Lower lobe of right lung (tissue), 2 donors: ENCODE measurements around the gene CYP4V2. TPM values are rescaled to one million over a fixed set of nuclear protein-coding genes. Genes with fewer than 3 reads are reported as not detected.
A peak's percentile ranks its signal among the peaks of the same experiment; 100 is the strongest.

Experiments used
- ATAC-seq, 2 donors: fragments of 200-7000 bp; cut with Tn5 transposase; one replicate each; pipeline ENCODE4 v1.9.1; 2020 to 2022; ENCODE audit warnings: mild to moderate bottlenecking in 2 of 2, moderate library complexity in 2 of 2
- DNase-seq: peaks from one replicate; pipeline ENCODE4 v3.0.0-alpha.2; 2020
- H3K27ac ChIP-seq: fragments of 200-600 bp; one replicate; pipeline ENCODE4 v1.8.0; 2022
- H3K27me3 ChIP-seq: fragments of 200-600 bp; one replicate; pipeline ENCODE4 v1.8.0; 2022; ENCODE audit warnings: low read depth
- H3K36me3 ChIP-seq: fragments of 200-600 bp; one replicate; pipeline ENCODE4 v1.8.0; 2022; ENCODE audit warnings: mild to moderate bottlenecking
- H3K4me1 ChIP-seq: fragments of 200-600 bp; one replicate; pipeline ENCODE4 v1.8.0; 2022
- H3K4me3 ChIP-seq: fragments of 200-600 bp; one replicate; pipeline ENCODE4 v1.8.0; 2022; ENCODE audit warnings: mild to moderate bottlenecking
- H3K9me3 ChIP-seq: fragments of 200-600 bp; one replicate; pipeline ENCODE4 v1.8.0; 2022
- CTCF ChIP-seq: fragments of 200-600 bp; IDR thresholded peaks from one replicate; pipeline ENCODE4 v1.8.0; 2022; ENCODE audit warnings: antibody characterized with exemption, mild to moderate bottlenecking
- intact Hi-C: fragments of 100-400 bp; cut with DNase I; formaldehyde crosslinking; loops from one replicate; pipeline ENCODE4 v1.11.0; 2022
- total RNA-seq: library from RNA; stranded (reverse); fragmentation: NEBNext Ultra II Directional; extraction: Animal tissue kit (Norgen Biotek cat#: 25700); gene quantifications from one replicate; pipeline ENCODE4 v1.2.1, GENCODE V29; 2021
- donor health status: DM: no; HTN: yes; CAD: no; lungs with severe emphysema.

The CYP4V2 gene
- total RNA-seq, 1 donor from 2014 or later, result 38.6 TPM

GRCh38 chr4:186169333-186169944 is 21.9 kb upstream of the CYP4V2 start:
- intact Hi-C loops, result no loop called here
- H3K4me1 ChIP-seq, result no peaks in the 10 kb centered on the region
- no peaks in the 10 kb centered on the region for H3K9me3 ChIP-seq
- H3K27ac ChIP-seq, result no peak overlapping the region
- peaks cover 5% of the 10 kb centered on the region for H3K36me3 ChIP-seq
- DNase-seq (no peak), ATAC-seq (no peak)
- no peak overlapping the region for H3K4me3 ChIP-seq
- no peaks in the 10 kb centered on the region for H3K27me3 ChIP-seq
- TF ChIP-seq CTCF, result no peak

DNA sequence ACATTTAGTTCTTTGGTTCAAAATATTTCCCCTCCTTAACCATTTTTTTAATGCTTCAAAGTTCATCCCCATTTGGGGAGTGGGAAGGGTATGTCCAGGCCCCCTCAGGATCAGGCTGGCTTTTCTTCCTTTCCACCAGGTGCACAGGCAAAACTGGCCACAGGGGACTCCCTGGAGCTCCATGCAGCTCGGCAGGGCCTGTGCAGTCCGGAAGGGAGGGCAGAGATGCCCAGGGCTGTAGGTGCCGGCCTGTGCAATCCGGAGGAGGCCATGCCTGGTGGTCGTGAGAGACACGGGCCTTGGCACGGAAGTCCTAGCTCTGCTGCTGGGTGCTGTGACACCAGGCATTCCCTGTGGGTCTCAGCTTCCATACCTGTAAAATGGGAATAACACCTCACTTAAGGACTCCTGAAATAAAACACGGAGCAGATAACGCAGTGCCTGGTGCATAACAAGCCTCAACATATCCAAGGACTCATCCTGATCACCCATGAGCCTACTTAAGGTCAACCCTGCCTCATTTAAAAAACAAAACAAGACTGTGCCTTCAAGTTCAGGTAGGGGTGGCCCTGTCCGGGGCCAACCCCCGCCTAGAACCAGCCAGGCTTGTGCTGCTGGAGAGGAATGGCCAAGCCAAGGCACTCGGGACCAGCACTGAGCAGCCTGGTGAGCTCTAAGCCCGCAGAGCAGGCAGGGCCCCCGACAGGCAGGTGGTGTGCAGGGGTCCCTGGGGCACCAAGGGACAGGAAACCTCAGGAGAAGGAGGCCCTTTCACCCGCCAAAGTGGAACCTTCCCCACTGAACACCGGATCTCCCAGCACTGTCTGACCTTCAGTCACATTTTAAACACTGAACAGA is 21.2 kb upstream of the CYP4V2 start:
- no peak for DNase-seq
- no peak overlapping the region for H3K27ac ChIP-seq
- no peak overlapping the region for H3K4me3 ChIP-seq
- H3K4me1 ChIP-seq, result no peaks in the 10 kb centered on the region
- no peak for TF ChIP-seq CTCF
- no peaks in the 10 kb centered on the region for H3K27me3 ChIP-seq
- peaks cover 5% of the 10 kb centered on the region for H3K36me3 ChIP-seq
- no peaks in the 10 kb centered on the region for H3K9me3 ChIP-seq
- ATAC-seq, result peak in 1 of 2 donors; percentile 35
- intact Hi-C loops, result no loop called here

GRCh38 chr4:186170966-186171365 is 20.4 kb upstream of the CYP4V2 start:
- no peak for TF ChIP-seq CTCF
- Histone ChIP-seq H3K9me3 (no peaks in the 10 kb centered on the region), H3K27me3 (no peaks in the 10 kb centered on the region), H3K4me3 (no peak overlapping the region), H3K4me1 (no peaks in the 10 kb centered on the region), H3K36me3 (peaks cover 2% of the 10 kb centered on the region), H3K27ac (no peak overlapping the region)
- no peak for ATAC-seq
- intact Hi-C loops, result no loop called here
- no peak for DNase-seq

- no peaks in the 10 kb centered on the region for H3K4me1 ChIP-seq
- no peaks in the 10 kb centered on the region for H3K27me3 ChIP-seq
- no peak overlapping the region for H3K27ac ChIP-seq
- ATAC-seq (no peak), DNase-seq (no peak)
- no peaks in the 10 kb centered on the region for H3K36me3 ChIP-seq
- no peak overlapping the region for H3K4me3 ChIP-seq
- intact Hi-C loops, result no loop called here
- no peaks in the 10 kb centered on the region for H3K9me3 ChIP-seq
- no peak for TF ChIP-seq CTCF
Observed at GRCh38 chr4:186172546-186172945, 18.8 kb upstream of the CYP4V2 start.

- Histone ChIP-seq H3K27ac (no peak overlapping the region), H3K4me1 (peaks cover 25% of the 10 kb centered on the region), H3K36me3 (no peaks in the 10 kb centered on the region), H3K9me3 (no peaks in the 10 kb centered on the region), H3K27me3 (no peaks in the 10 kb centered on the region), H3K4me3 (no peak overlapping the region)
- no peak for TF ChIP-seq CTCF
- ATAC-seq (no peak), DNase-seq (no peak)
- intact Hi-C loops, result no loop called here
Observed at GRCh38 chr4:186188107-186188506, 3.3 kb upstream of the CYP4V2 start.
